ENCODE measurements around the gene DCLK3. TPM values are rescaled to one million over a fixed set of nuclear protein-coding genes. Genes with fewer than 3 reads are reported as not detected.

The DCLK3 gene
- total and polyA plus RNA-seq, 2 of the 13 experiments (the other 11 are each of a cell fraction or from before 2014, with no cell fraction given): not detected

DNA sequence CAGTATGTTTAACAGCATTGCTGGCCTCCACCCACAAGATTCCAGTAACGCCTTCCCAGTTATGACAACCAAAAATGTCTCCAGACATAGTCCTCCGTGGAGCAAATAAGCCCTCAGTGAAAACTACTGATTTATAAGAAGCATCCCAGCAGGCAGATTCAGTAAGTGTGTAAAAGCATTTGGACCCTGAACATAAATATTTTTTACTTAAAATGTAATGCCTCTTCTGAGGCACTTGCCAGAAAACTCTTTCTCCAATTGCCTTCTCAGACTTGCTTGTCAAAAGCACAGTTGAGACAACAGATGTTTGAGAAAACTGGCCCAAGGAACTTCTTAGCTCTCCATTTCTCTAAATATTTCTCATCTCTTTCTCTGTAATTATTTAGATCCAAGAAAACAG, 31.8 kb upstream of the DCLK3 start:
- H3K4me2 ChIP-seq (ENCODE audit: low read depth, low read length): no peak overlapping the region
- no peaks in the 10 kb centered on the region for H4K20me1 ChIP-seq (ENCODE audit: insufficient read depth, low read length)
- ChIA-PET CTCF (ENCODE audit: low intra/inter-chr PET ratio, low total read pairs) (no interaction called here), POLR2A (no interaction called here)
- no peak overlapping the region for H3K27ac ChIP-seq (ENCODE audit: extremely low read length, insufficient read depth, low read length)
- no peaks in the 10 kb centered on the region for H3K9me3 ChIP-seq (ENCODE audit: low read length)
- no peaks in the 10 kb centered on the region for H3K79me2 ChIP-seq (ENCODE audit: insufficient read depth, low read length)
- BruUV-seq (replicated peaks): no TSS peak
- no peaks in the 10 kb centered on the region for H3K36me3 ChIP-seq (replicated peaks in 1 of 2; ENCODE audit: control insufficient read depth in 1 of 2, insufficient read depth in 2 of 2, low read length in 2 of 2)
- no peak for ATAC-seq
- H3K4me1 ChIP-seq (ENCODE audit: insufficient read depth, low read length): no peaks in the 10 kb centered on the region
- no peak overlapping the region for H3K9ac ChIP-seq (ENCODE audit: insufficient read depth, low read depth, low read length)
- in situ Hi-C loops (cut with HindIII; ENCODE audit: extremely low pct_ligation_motif_present, low pct_unique_long_range_greater_than_20kb): no loop called here
- no peak for TF ChIP-seq ZSCAN20 (CRISPR knock-in tag; IDR thresholded peaks at IDR 0.05; ENCODE audit: borderline replicate concordance)
- TF ChIP-seq ZNF556 (CRISPR knock-in tag; IDR thresholded peaks at IDR 0.05; ENCODE audit: borderline replicate concordance): no peak
- TF ChIP-seq, protein P1, sequence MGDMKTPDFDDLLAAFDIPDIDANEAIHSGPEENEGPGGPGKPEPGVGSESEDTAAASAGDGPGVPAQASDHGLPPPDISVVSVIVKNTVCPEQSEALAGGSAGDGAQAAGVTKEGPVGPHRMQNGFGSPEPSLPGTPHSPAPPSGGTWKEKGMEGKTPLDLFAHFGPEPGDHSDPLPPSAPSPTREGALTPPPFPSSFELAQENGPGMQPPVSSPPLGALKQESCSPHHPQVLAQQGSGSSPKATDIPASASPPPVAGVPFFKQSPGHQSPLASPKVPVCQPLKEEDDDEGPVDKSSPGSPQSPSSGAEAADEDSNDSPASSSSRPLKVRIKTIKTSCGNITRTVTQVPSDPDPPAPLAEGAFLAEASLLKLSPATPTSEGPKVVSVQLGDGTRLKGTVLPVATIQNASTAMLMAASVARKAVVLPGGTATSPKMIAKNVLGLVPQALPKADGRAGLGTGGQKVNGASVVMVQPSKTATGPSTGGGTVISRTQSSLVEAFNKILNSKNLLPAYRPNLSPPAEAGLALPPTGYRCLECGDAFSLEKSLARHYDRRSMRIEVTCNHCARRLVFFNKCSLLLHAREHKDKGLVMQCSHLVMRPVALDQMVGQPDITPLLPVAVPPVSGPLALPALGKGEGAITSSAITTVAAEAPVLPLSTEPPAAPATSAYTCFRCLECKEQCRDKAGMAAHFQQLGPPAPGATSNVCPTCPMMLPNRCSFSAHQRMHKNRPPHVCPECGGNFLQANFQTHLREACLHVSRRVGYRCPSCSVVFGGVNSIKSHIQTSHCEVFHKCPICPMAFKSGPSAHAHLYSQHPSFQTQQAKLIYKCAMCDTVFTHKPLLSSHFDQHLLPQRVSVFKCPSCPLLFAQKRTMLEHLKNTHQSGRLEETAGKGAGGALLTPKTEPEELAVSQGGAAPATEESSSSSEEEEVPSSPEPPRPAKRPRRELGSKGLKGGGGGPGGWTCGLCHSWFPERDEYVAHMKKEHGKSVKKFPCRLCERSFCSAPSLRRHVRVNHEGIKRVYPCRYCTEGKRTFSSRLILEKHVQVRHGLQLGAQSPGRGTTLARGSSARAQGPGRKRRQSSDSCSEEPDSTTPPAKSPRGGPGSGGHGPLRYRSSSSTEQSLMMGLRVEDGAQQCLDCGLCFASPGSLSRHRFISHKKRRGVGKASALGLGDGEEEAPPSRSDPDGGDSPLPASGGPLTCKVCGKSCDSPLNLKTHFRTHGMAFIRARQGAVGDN (CRISPR knock-in tag; IDR thresholded peaks at IDR 0.05): no peak
- no peak for TF ChIP-seq PPARG (CRISPR knock-in tag; conservative IDR thresholded peaks at IDR 0.05)
- TF ChIP-seq ASH2L (IDR thresholded peaks at IDR 0.05; ENCODE audit: insufficient read length, low read depth, low read length): no peak
- TF ChIP-seq AKAP8 (CRISPR knock-in tag; IDR thresholded peaks at IDR 0.05): no peak
- TF ChIP-seq, protein P2, sequence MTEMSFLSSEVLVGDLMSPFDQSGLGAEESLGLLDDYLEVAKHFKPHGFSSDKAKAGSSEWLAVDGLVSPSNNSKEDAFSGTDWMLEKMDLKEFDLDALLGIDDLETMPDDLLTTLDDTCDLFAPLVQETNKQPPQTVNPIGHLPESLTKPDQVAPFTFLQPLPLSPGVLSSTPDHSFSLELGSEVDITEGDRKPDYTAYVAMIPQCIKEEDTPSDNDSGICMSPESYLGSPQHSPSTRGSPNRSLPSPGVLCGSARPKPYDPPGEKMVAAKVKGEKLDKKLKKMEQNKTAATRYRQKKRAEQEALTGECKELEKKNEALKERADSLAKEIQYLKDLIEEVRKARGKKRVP (CRISPR knock-in tag; IDR thresholded peaks at IDR 0.05): no peak
- TF ChIP-seq, protein P3, sequence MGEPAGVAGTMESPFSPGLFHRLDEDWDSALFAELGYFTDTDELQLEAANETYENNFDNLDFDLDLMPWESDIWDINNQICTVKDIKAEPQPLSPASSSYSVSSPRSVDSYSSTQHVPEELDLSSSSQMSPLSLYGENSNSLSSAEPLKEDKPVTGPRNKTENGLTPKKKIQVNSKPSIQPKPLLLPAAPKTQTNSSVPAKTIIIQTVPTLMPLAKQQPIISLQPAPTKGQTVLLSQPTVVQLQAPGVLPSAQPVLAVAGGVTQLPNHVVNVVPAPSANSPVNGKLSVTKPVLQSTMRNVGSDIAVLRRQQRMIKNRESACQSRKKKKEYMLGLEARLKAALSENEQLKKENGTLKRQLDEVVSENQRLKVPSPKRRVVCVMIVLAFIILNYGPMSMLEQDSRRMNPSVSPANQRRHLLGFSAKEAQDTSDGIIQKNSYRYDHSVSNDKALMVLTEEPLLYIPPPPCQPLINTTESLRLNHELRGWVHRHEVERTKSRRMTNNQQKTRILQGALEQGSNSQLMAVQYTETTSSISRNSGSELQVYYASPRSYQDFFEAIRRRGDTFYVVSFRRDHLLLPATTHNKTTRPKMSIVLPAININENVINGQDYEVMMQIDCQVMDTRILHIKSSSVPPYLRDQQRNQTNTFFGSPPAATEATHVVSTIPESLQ (CRISPR knock-in tag; conservative IDR thresholded peaks at IDR 0.05): no peak
- no peak for TF ChIP-seq RXRA (CRISPR knock-in tag; IDR thresholded peaks at IDR 0.05)
- no peak for TF ChIP-seq ZNF569 (CRISPR knock-in tag; IDR thresholded peaks at IDR 0.05; ENCODE audit: borderline replicate concordance)
- H3K27me3 ChIP-seq (ENCODE audit: control insufficient read depth in 1 of 2, insufficient read depth in 2 of 2, low read length in 2 of 2): no peaks in the 10 kb centered on the region
- H2AFZ ChIP-seq (ENCODE audit: low read length): no peak overlapping the region
- intact Hi-C loops (cut with micrococcal nuclease; ENCODE audit: unreplicated experiment): no loop called here
- H3K4me3 ChIP-seq (replicated peaks in 1 of 3; ENCODE audit: insufficient read depth in 1 of 3, low read depth in 2 of 3, low read length in 3 of 3): no peak overlapping the region
- FAIRE-seq: no peak
- WGBS (ENCODE audit: low lambda C conversion rate): 0% methylated on average over 2 of the region's 2 CpGs
- DNase-seq (ENCODE audit: low spot score): no peak
